ENCODE results near the gene PRMT5. TPM values are rescaled to one million over a fixed set of nuclear protein-coding genes. Genes with fewer than 3 reads are reported as not detected.

PRMT5 gene
- total and polyA plus RNA-seq, 4 donors: 19.2 to 56.5 (median 50.2) TPM

DNA sequence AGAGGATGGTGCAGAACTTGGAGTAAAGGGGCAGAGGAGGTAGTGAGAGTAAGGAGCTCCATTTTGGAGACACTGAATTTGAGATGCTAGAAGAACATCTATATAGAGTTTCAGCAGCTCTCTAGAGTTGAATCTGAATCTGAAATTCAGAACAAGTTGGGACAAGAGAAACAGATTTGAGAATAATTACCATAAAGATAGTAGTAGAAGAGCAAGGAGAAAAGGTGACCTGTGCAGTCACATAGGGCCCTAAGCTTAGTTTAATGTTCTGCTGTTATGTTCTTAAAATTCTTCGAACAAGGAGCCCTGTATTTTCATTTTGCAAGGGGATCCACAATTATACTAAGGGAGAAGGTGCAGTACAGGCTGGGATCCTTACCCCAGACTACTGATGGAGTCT, 38.8 kb downstream of the PRMT5 start:
- Histone ChIP-seq H3K9ac (ENCODE audit: insufficient read depth in 1 of 2, low read length in 2 of 2) (no peak overlapping the region), H3K27me3 (ENCODE audit: control insufficient read depth in 3 of 3, insufficient read depth in 3 of 3, low read length in 2 of 3) (no peaks in the 10 kb centered on the region), H3K27ac (ENCODE audit: low read depth in 1 of 2, low read length in 1 of 2) (no peak overlapping the region), H3K36me3 (ENCODE audit: control insufficient read depth in 4 of 4, insufficient read depth in 4 of 4, low read length in 4 of 4) (no peaks in the 10 kb centered on the region), H3K4me3 (no peak overlapping the region), H3K9me3 (ENCODE audit: control insufficient read depth in 4 of 4, insufficient read depth in 3 of 4, low read length in 3 of 4) (no peaks in the 10 kb centered on the region), H3K4me1 (ENCODE audit: control insufficient read depth in 5 of 5, insufficient read depth in 5 of 5, low read length in 5 of 5) (peaks cover 0 to 6% (median 4%) of the 10 kb centered on the region in 5 donors)
- no peak for DNase-seq
- ATAC-seq (ENCODE audit: insufficient read depth, low FRiP score): no peak
- no peak for TF ChIP-seq CTCF (IDR thresholded peaks at IDR 0.05; ENCODE audit: control extremely low read depth, extremely low read depth)
- WGBS, 2 donors: 88 to 96% methylated on average over 1 of the region's 1 CpG

DNA sequence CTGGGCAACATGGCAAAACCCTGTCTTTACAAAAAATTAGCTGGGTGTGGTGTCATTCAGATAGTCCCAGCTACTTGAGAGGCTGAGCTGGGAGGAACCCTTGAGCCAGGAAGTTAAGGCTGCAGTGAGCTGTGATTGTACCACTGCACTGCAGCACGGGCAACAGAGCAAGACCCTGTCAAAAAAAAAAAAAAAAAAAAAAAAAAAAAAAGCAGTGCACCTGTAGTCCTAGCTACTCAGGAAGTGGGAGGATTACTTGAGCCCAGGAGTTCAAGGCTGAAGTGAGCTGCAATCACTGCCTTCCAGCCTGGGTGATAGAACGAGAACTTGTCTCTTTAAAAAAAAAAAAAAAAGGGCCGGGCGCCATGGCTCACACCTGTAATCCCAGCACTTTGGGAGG, 40.5 kb downstream of the PRMT5 start:
- 66 to 70% methylated on average over 2 to 4 of the region's 4 CpGs for WGBS, 2 donors
- Histone ChIP-seq H3K27me3 (ENCODE audit: control insufficient read depth in 3 of 3, insufficient read depth in 3 of 3, low read length in 2 of 3) (no peaks in the 10 kb centered on the region), H3K9ac (ENCODE audit: insufficient read depth in 1 of 2, low read length in 2 of 2) (no peak overlapping the region), H3K27ac (ENCODE audit: low read depth in 1 of 2, low read length in 1 of 2) (no peak overlapping the region), H3K36me3 (ENCODE audit: control insufficient read depth in 4 of 4, insufficient read depth in 4 of 4, low read length in 4 of 4) (no peaks in the 10 kb centered on the region), H3K4me3 (no peak overlapping the region), H3K9me3 (ENCODE audit: control insufficient read depth in 4 of 4, insufficient read depth in 3 of 4, low read length in 3 of 4) (no peaks in the 10 kb centered on the region), H3K4me1 (ENCODE audit: control insufficient read depth in 5 of 5, insufficient read depth in 5 of 5, low read length in 5 of 5) (peaks cover 0 to 9% (median 6%) of the 10 kb centered on the region in 5 donors)
- ATAC-seq (ENCODE audit: insufficient read depth, low FRiP score) (no peak), DNase-seq (no peak)
- TF ChIP-seq CTCF (IDR thresholded peaks at IDR 0.05; ENCODE audit: control extremely low read depth, extremely low read depth): no peak

DNA sequence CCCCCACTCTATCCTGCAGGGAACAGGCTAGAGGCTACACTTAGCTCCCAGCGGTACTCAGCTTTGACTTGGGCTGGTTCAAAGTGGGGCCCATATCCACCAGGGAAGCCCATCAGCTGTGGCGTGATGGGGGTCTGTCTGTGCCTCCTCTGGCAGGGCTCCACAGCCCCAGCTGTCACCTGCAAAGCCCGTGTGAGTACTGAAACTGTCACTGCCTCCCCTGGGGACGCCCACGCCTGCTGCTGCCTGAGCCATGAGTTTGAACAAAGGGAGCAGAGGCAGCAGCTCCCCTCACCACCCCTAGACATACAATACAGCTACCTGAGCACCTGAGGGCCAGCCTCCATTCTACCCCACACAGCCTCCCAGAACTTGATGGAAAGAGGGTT, 41.2 kb downstream of the PRMT5 start:
- no peak for TF ChIP-seq CTCF (IDR thresholded peaks at IDR 0.05; ENCODE audit: control extremely low read depth, extremely low read depth)
- DNase-seq (no peak), ATAC-seq (ENCODE audit: insufficient read depth, low FRiP score) (no peak)
- Histone ChIP-seq H3K4me3 (no peak overlapping the region), H3K27me3 (ENCODE audit: control insufficient read depth in 3 of 3, insufficient read depth in 3 of 3, low read length in 2 of 3) (no peaks in the 10 kb centered on the region), H3K9me3 (ENCODE audit: control insufficient read depth in 4 of 4, insufficient read depth in 3 of 4, low read length in 3 of 4) (no peaks in the 10 kb centered on the region), H3K4me1 (ENCODE audit: control insufficient read depth in 5 of 5, insufficient read depth in 5 of 5, low read length in 5 of 5) (peaks cover 0 to 15% (median 6%) of the 10 kb centered on the region in 5 donors), H3K27ac (ENCODE audit: low read depth in 1 of 2, low read length in 1 of 2) (no peak overlapping the region), H3K9ac (ENCODE audit: insufficient read depth in 1 of 2, low read length in 2 of 2) (no peak overlapping the region), H3K36me3 (ENCODE audit: control insufficient read depth in 4 of 4, insufficient read depth in 4 of 4, low read length in 4 of 4) (no peaks in the 10 kb centered on the region)
- WGBS, 2 donors: 77 to 78% methylated on average over 5 of the region's 5 CpGs

All from lung (tissue), 12 donors.